BLaER1 treated with 17β-estradiol and CSF1 and Interleukin-3, amounts not matched to agents 10 nM and 100 nM (cell line): Measurements from ENCODE around the gene RNLS.
A peak's percentile ranks its signal among the peaks of the same experiment; 100 is the strongest.

ENCODE experiments used
- H3K27ac ChIP-seq, 11 experiments: shearing (Covaris generic); formaldehyde crosslinking; 2 replicates each; pipeline ENCODE4 v1.8.1; 2022
- H3K27me3 ChIP-seq, 11 experiments: shearing (Covaris generic); formaldehyde crosslinking; 2 replicates each; pipeline ENCODE4 v1.8.1; 2022
- H3K36me3 ChIP-seq, 11 experiments: shearing (Covaris generic); formaldehyde crosslinking; 2 replicates each; pipeline ENCODE4 v1.8.1; 2022
- H3K4me1 ChIP-seq, 10 experiments: shearing (Covaris generic); formaldehyde crosslinking; 2 replicates each; pipeline ENCODE4 v1.8.1; 2022
- H3K4me2 ChIP-seq, 11 experiments: shearing (Covaris generic); formaldehyde crosslinking; 2 replicates each; pipeline ENCODE4 v1.8.1; 2022
- H3K4me3 ChIP-seq, 10 experiments: shearing (Covaris generic); formaldehyde crosslinking; 2 replicates each; pipeline ENCODE4 v1.8.1; 2022
- H3K9ac ChIP-seq, 11 experiments: shearing (Covaris generic); formaldehyde crosslinking; 2 replicates each; pipeline ENCODE4 v1.8.1; 2022
- H3K9me3 ChIP-seq, 11 experiments: shearing (Covaris generic); formaldehyde crosslinking; replicated peaks in 1 of 11; 2 replicates each; pipeline ENCODE4 v1.8.1; 2022
- H4K20me1 ChIP-seq, 11 experiments: shearing (Covaris generic); formaldehyde crosslinking; 2 replicates each; pipeline ENCODE4 v1.8.1; 2022
- Cebpa-rat ChIP-seq, 11 experiments: shearing (Covaris generic); IDR thresholded peaks; 2 replicates each; pipeline ENCODE4 v1.8.1; 2022

Gene RNLS

GRCh38 chr10:88386821-88387773 is 196.0 kb downstream of the RNLS start:
- peak overlapping the region in 9 of 11 experiments; percentile 38 to 79 (median 69); a peak in 18 of 22 replicates for H3K9ac ChIP-seq
- no peak for TF ChIP-seq Cebpa-rat (IDR thresholded peaks at IDR 0.05)
- H3K4me1 ChIP-seq, result peaks cover 43 to 75% (median 65%) of the 10 kb centered on the region in 10 experiments
- peak overlapping the region in 5 of 10 experiments; percentile 6 to 50 (median 32); a peak in 7 of 20 replicates for H3K4me3 ChIP-seq
- H3K27ac ChIP-seq, result peak overlapping the region in 10 of 11 experiments; percentile 28 to 93 (median 84); a peak in 20 of 22 replicates
- H3K27me3 ChIP-seq, result no peaks in the 10 kb centered on the region
- peaks cover 11 to 18% (median 14%) of the 10 kb centered on the region in 11 experiments; a peak in 20 of 22 replicates for H3K9me3 ChIP-seq
- H4K20me1 ChIP-seq, result no peaks in the 10 kb centered on the region
- 0 out of 22 replicates have a peak, but pooled peaks cover 0 to 4% (median 0%) of the 10 kb centered on the region in 11 experiments for H3K36me3 ChIP-seq
- peak overlapping the region; percentile 66 to 95 (median 86) for H3K4me2 ChIP-seq

GRCh38 chr10:88386204-88386788 is 196.8 kb downstream of the RNLS start:
- no peaks in the 10 kb centered on the region for H3K27me3 ChIP-seq
- H3K4me1 ChIP-seq, result peaks cover 43 to 75% (median 63%) of the 10 kb centered on the region in 10 experiments
- H3K9ac ChIP-seq, result peak overlapping the region in 9 of 11 experiments; percentile 38 to 79 (median 69); a peak in 18 of 22 replicates
- H4K20me1 ChIP-seq, result no peaks in the 10 kb centered on the region
- H3K9me3 ChIP-seq, result peaks cover 13 to 25% (median 21%) of the 10 kb centered on the region in 11 experiments; a peak in 20 of 22 replicates
- peak overlapping the region in 8 of 10 experiments; percentile 27 to 55 (median 34); a peak in 11 of 20 replicates for H3K4me3 ChIP-seq
- peak overlapping the region; percentile 66 to 95 (median 86) for H3K4me2 ChIP-seq
- 0 out of 22 replicates have a peak, but pooled peaks cover 0 to 4% (median 0%) of the 10 kb centered on the region in 11 experiments for H3K36me3 ChIP-seq
- TF ChIP-seq Cebpa-rat (IDR thresholded peaks at IDR 0.05), result no peak
- H3K27ac ChIP-seq, result peak overlapping the region in 10 of 11 experiments; percentile 28 to 93 (median 84); a peak in 20 of 22 replicates

- 0 out of 22 replicates have a peak, but pooled peaks cover 0 to 4% (median 0%) of the 10 kb centered on the region in 11 experiments for H3K36me3 ChIP-seq
- H3K9ac ChIP-seq, result peak overlapping the region in 9 of 11 experiments; percentile 38 to 79 (median 69); a peak in 18 of 22 replicates
Observed at GRCh38 chr10:88385601-88386203, 197.4 kb downstream of the RNLS start.

GRCh38 chr10:88383276-88383675 is 199.8 kb downstream of the RNLS start:
- no peaks in the 10 kb centered on the region for H3K27me3 ChIP-seq
- no peaks in the 10 kb centered on the region for H4K20me1 ChIP-seq
- no peak overlapping the region for H3K4me3 ChIP-seq
- no peak overlapping the region for H3K9ac ChIP-seq
- no peak overlapping the region for H3K4me2 ChIP-seq
- H3K36me3 ChIP-seq, result 0 out of 22 replicates have a peak, but pooled peaks cover 0 to 4% (median 0%) of the 10 kb centered on the region in 11 experiments
- TF ChIP-seq Cebpa-rat (IDR thresholded peaks at IDR 0.05), result no peak
- H3K4me1 ChIP-seq, result peaks cover 36 to 52% (median 41%) of the 10 kb centered on the region in 10 experiments
- no peak overlapping the region for H3K27ac ChIP-seq
- H3K9me3 ChIP-seq, result peaks cover 18 to 34% (median 21%) of the 10 kb centered on the region in 11 experiments; a peak in 20 of 22 replicates

More at GRCh38 chr10:88385601-88386203, 197.4 kb downstream of the RNLS start:
- Histone ChIP-seq H3K4me3 (peak overlapping the region in 8 of 10 experiments; percentile 27 to 55 (median 34); a peak in 12 of 20 replicates), H3K9me3 (peaks cover 16 to 29% (median 21%) of the 10 kb centered on the region in 11 experiments; a peak in 20 of 22 replicates), H3K27ac (peak overlapping the region in 10 of 11 experiments; percentile 28 to 93 (median 84); a peak in 19 of 22 replicates), H3K4me1 (peaks cover 43 to 75% (median 63%) of the 10 kb centered on the region in 10 experiments), H4K20me1 (no peaks in the 10 kb centered on the region), H3K4me2 (peak overlapping the region; percentile 66 to 95 (median 86)), H3K27me3 (no peaks in the 10 kb centered on the region)
- peak in 4 of 11 experiments; percentile 17 to 87 (median 58); a peak in 5 of 22 replicates for TF ChIP-seq Cebpa-rat (IDR thresholded peaks at IDR 0.05)

GRCh38 chr10:88382699-88383098 is 200.4 kb downstream of the RNLS start:
- no peak for TF ChIP-seq Cebpa-rat (IDR thresholded peaks at IDR 0.05)
- no peak overlapping the region for H3K27ac ChIP-seq
- no peak overlapping the region for H3K4me3 ChIP-seq
- peaks cover 31 to 46% (median 36%) of the 10 kb centered on the region in 10 experiments for H3K4me1 ChIP-seq
- H4K20me1 ChIP-seq, result no peaks in the 10 kb centered on the region
- H3K4me2 ChIP-seq, result no peak overlapping the region
- no peak overlapping the region for H3K9ac ChIP-seq
- peaks cover 18 to 39% (median 21%) of the 10 kb centered on the region in 11 experiments; a peak in 20 of 22 replicates for H3K9me3 ChIP-seq
- H3K36me3 ChIP-seq, result 0 out of 22 replicates have a peak, but pooled peaks cover 0 to 4% (median 0%) of the 10 kb centered on the region in 11 experiments
- H3K27me3 ChIP-seq, result no peaks in the 10 kb centered on the region

GRCh38 chr10:88379575-88379974 is 203.5 kb downstream of the RNLS start:
- TF ChIP-seq Cebpa-rat (IDR thresholded peaks at IDR 0.05), result no peak
- Histone ChIP-seq H3K4me2 (no peak overlapping the region), H3K9me3 (peaks cover 18 to 39% (median 21%) of the 10 kb centered on the region in 11 experiments; a peak in 20 of 22 replicates), H3K27ac (no peak overlapping the region), H3K4me3 (no peak overlapping the region), H4K20me1 (no peaks in the 10 kb centered on the region), H3K36me3 (0 out of 22 replicates have a peak, but pooled peaks cover 0 to 4% (median 0%) of the 10 kb centered on the region in 11 experiments), H3K9ac (no peak overlapping the region), H3K27me3 (no peaks in the 10 kb centered on the region), H3K4me1 (peaks cover 0 to 15% (median 4%) of the 10 kb centered on the region in 10 experiments; a peak in 17 of 20 replicates)

GRCh38 chr10:88377510-88377909 is 205.6 kb downstream of the RNLS start:
- Histone ChIP-seq H3K27ac (no peak overlapping the region), H3K9ac (no peak overlapping the region), H3K36me3 (0 out of 22 replicates have a peak, but pooled peaks cover 0 to 2% (median 0%) of the 10 kb centered on the region in 11 experiments), H3K27me3 (no peaks in the 10 kb centered on the region), H3K4me1 (no peaks in the 10 kb centered on the region; a peak in 1 of 20 replicates), H3K4me2 (no peak overlapping the region), H3K4me3 (no peak overlapping the region), H4K20me1 (no peaks in the 10 kb centered on the region), H3K9me3 (peaks cover 8 to 26% (median 11%) of the 10 kb centered on the region in 11 experiments; a peak in 20 of 22 replicates)
- TF ChIP-seq Cebpa-rat (IDR thresholded peaks at IDR 0.05), result no peak
